OCI-LY7 (cell line): ENCODE results near the gene RNF144B. TPM values are rescaled to one million over a fixed set of nuclear protein-coding genes. Genes with fewer than 3 reads are reported as not detected.

Source experiments
- BruUV-seq: library from RNA; stranded (reverse); fragments of 400-500 nt; replicated peaks from 2 replicates; lab custom pipeline; 2021; lab: Mats Ljungman, UMichigan
- CTCF ChIA-PET: fragments of 300-600 bp; sonication (Branson Sonifier 250); formaldehyde crosslinking; loops from one replicate; lab custom pipeline; 2022; ENCODE audit warnings: antibody characterized with exemption; ENCODE audit not compliant: unreplicated experiment; lab: Charles Lee
- POLR2A ChIA-PET: fragments of 300-600 bp; sonication (Branson Sonifier 250); formaldehyde crosslinking; loops from one replicate; lab custom pipeline; 2022; ENCODE audit warnings: antibody characterized with exemption; lab: Charles Lee
- DNase-seq: peaks from one replicate; pipeline ENCODE4 v3.0.0-alpha.2; 2015; ENCODE audit warnings: low spot score
- H2AFZ ChIP-seq: fragments of 200-600 bp; sonication (generic), shearing (Covaris generic); 2 replicates; pipeline ENCODE4 v1.6.1; 2014; ENCODE audit warnings: mild to moderate bottlenecking, antibody characterized with exemption, low read length, moderate library complexity
- H3K27ac ChIP-seq: fragments of 200-600 bp; sonication (generic); 2 replicates; pipeline ENCODE4 v1.5.1; 2014; ENCODE audit warnings: mixed run types, low read depth, mild to moderate bottlenecking, moderate library complexity, low read length, inconsistent platforms; ENCODE audit not compliant: poor library complexity, severe bottlenecking
- H3K36me3 ChIP-seq: fragments of 200-600 bp; sonication (generic); 2 replicates; pipeline ENCODE4 v1.6.1; 2014; ENCODE audit warnings: mild to moderate bottlenecking, antibody characterized with exemption, low read length, moderate library complexity, mixed read lengths; ENCODE audit not compliant: insufficient read depth
- H3K4me1 ChIP-seq: fragments of 200-600 bp; sonication (generic); 2 replicates; pipeline ENCODE4 v1.5.1; 2014; ENCODE audit warnings: mild to moderate bottlenecking, low read length; ENCODE audit not compliant: insufficient read depth, poor library complexity, severe bottlenecking
- H3K4me2 ChIP-seq: fragments of 200-600 bp; sonication (generic); 2 replicates; pipeline ENCODE4 v1.6.1; 2014; ENCODE audit warnings: mild to moderate bottlenecking, low read length
- H3K4me3 ChIP-seq: fragments of 200-600 bp; sonication (generic); 2 replicates; pipeline ENCODE4 v1.5.1; 2014; ENCODE audit warnings: mild to moderate bottlenecking, low read depth, low read length; ENCODE audit not compliant: poor library complexity, severe bottlenecking
- H3K79me2 ChIP-seq: fragments of 200-600 bp; sonication (generic); 2 replicates; pipeline ENCODE4 v1.6.1; 2016; ENCODE audit warnings: low read depth, mild to moderate bottlenecking, low read length, moderate library complexity, mixed read lengths; ENCODE audit not compliant: insufficient read depth
- H3K9me2 ChIP-seq: fragments of 200-600 bp; sonication (generic); 2 replicates; pipeline ENCODE4 v1.6.1; 2016; ENCODE audit warnings: mild to moderate bottlenecking, low read length, mixed read lengths; ENCODE audit not compliant: insufficient read depth
- H3K9me3 ChIP-seq: fragments of 200-600 bp; sonication (generic); 2 replicates; pipeline ENCODE4 v1.6.1; 2014; ENCODE audit warnings: mild to moderate bottlenecking, mixed run types, low read length, mixed read lengths
- H4K20me1 ChIP-seq: fragments of 200-600 bp; sonication (generic); 2 replicates; pipeline ENCODE4 v1.6.1; 2014; ENCODE audit warnings: mild to moderate bottlenecking, antibody characterized with exemption, low read length, moderate library complexity, mixed read lengths; ENCODE audit not compliant: insufficient read depth
- EZH2phosphoT487 ChIP-seq: fragments of 200-600 bp; sonication (generic); IDR thresholded peaks from 2 replicates; pipeline ENCODE4 v1.6.1; 2018; ENCODE audit warnings: low read depth, borderline replicate concordance, mild to moderate bottlenecking, mixed run types, antibody characterized with exemption, low read length, moderate library complexity, mixed read lengths
- intact Hi-C: fragments of 100-400 bp; cut with micrococcal nuclease; formaldehyde crosslinking; loops from one replicate; pipeline ENCODE4 v1.10.0; 2022; ENCODE audit not compliant: unreplicated experiment
- total RNA-seq, 2 experiments: library from RNA; depleted of rRNA in 1 of 2; stranded (reverse); fragments of >200 nt in 1 of 2; shearing (Covaris generic) in 1 of 2; gene quantifications; 2 replicates each; pipeline ENCODE4 v1.2.3, GENCODE V29; 2014 to 2022
- TF ChIP-seq, protein P1 (sequence below): fragments of 200-600 bp; sonication (generic); conservative IDR thresholded peaks from 2 replicates; pipeline ENCODE4 v1.5.1; 2014; ENCODE audit warnings: mild to moderate bottlenecking, antibody characterized with exemption, low read length, moderate library complexity, mixed read lengths

The RNF144B gene
- total RNA-seq, 2 experiments from 2014 or later, result 83.4 to 151 TPM

- Histone ChIP-seq H2AFZ (no peak overlapping the region), H3K4me3 (peak overlapping the region; percentile 98), H3K36me3 (peaks cover 85% of the 10 kb centered on the region), H3K9me2 (no peaks in the 10 kb centered on the region), H3K27ac (peak overlapping the region; percentile 75), H3K79me2 (peaks cover 100% of the 10 kb centered on the region), H3K4me2 (peak overlapping the region; percentile 94), H4K20me1 (peaks cover 23% of the 10 kb centered on the region; the same call in 1 of the 2 replicates), H3K4me1 (peaks cover 60% of the 10 kb centered on the region), H3K9me3 (no peaks in the 10 kb centered on the region; the same call in 1 of the 2 replicates)
- POLR2A ChIA-PET, result interaction anchor here (0.6 to 7.3 kb wide), 11 partner anchors 9 to 1182 kb away, joined by 3 to 160 read pairs (median 5); no protein-coding TSS in a partner anchor
- TF ChIP-seq EZH2phosphoT487, result no peak
- TF ChIP-seq, protein P1, sequence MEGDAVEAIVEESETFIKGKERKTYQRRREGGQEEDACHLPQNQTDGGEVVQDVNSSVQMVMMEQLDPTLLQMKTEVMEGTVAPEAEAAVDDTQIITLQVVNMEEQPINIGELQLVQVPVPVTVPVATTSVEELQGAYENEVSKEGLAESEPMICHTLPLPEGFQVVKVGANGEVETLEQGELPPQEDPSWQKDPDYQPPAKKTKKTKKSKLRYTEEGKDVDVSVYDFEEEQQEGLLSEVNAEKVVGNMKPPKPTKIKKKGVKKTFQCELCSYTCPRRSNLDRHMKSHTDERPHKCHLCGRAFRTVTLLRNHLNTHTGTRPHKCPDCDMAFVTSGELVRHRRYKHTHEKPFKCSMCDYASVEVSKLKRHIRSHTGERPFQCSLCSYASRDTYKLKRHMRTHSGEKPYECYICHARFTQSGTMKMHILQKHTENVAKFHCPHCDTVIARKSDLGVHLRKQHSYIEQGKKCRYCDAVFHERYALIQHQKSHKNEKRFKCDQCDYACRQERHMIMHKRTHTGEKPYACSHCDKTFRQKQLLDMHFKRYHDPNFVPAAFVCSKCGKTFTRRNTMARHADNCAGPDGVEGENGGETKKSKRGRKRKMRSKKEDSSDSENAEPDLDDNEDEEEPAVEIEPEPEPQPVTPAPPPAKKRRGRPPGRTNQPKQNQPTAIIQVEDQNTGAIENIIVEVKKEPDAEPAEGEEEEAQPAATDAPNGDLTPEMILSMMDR, result no peak
- DNase-seq, result peak; percentile 34
- intact Hi-C loops, result loop anchor here (5.0 kb wide), 1 partner anchor 234 kb away; the partner anchor contains the start of genes KDM1B and TPMT
- no TSS peak for BruUV-seq
- CTCF ChIA-PET, result interaction anchor here (0.5 to 1.4 kb wide), 3 partner anchors 12 to 113 kb away, joined by 3 to 5 read pairs (median 3); no protein-coding TSS in a partner anchor
Measured at GRCh38 chr6:18391023-18391422, 3.9 kb downstream of the RNF144B start.

GRCh38 chr6:18392346-18392877 lies 5.3 kb downstream of the RNF144B start:
- Histone ChIP-seq H3K36me3 (peaks cover 97% of the 10 kb centered on the region), H3K9me3 (no peaks in the 10 kb centered on the region; the same call in 1 of the 2 replicates), H3K27ac (peak overlapping the region; percentile 58), H3K4me3 (peak overlapping the region; percentile 48), H3K9me2 (no peaks in the 10 kb centered on the region), H3K4me1 (peaks cover 63% of the 10 kb centered on the region), H2AFZ (no peak overlapping the region), H3K4me2 (peak overlapping the region; percentile 65), H4K20me1 (peaks cover 23% of the 10 kb centered on the region; the same call in 1 of the 2 replicates), H3K79me2 (peaks cover 100% of the 10 kb centered on the region)
- intact Hi-C loops, result loop anchor here (1.0 to 5.0 kb wide), 5 partner anchors 49 to 235 kb away; partner anchors contain the start of genes KDM1B and TPMT
- CTCF ChIA-PET, result no interaction called here
- TF ChIP-seq, protein P1, result peak; percentile 75
- no peak for TF ChIP-seq EZH2phosphoT487
- peak; percentile 51 for DNase-seq
- POLR2A ChIA-PET, result interaction anchor here (0.7 to 7.2 kb wide), 10 partner anchors 8 to 766 kb away, joined by 3 to 160 read pairs (median 8); no protein-coding TSS in a partner anchor
- no TSS peak for BruUV-seq
